Measurements from ENCODE around the gene DOCK10.
"Not testable (repeated sequence)": the region's sequence is repeated elsewhere in the genome, so short reads cannot be mapped to it uniquely, and the experiment has no call there.

Gene DOCK10

DNA sequence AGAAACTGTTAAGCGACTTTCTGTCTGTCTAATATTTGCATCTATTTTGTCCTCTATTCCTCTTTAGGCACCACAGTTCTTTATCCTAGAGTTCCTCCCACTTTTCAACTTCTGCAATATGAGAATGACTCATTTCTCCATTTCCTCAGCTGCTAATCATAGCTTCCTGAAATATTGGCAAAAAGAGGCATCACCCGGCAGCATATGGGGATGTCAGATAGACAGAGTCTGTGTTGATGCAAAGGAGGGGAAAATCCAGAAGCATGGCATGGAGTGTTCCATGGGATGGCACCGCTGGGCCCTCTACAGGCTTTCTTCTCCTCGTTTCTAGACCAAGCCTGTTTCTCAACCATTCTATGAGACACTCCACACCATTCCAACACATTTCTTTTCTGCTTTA is 93.4 kb downstream of the DOCK10 start:
- peaks cover 16 to 22% of the 10 kb centered on the region in 2 donors for H3K9me3 Mint-ChIP-seq
- peaks cover 58 to 74% of the 10 kb centered on the region in 2 donors for H3K36me3 Mint-ChIP-seq
- peak overlapping the region; percentile 29 to 46 for H3K4me3 Mint-ChIP-seq
- DNase-seq (no peak), ATAC-seq (replicated peaks) (peak; percentile 3 to 7)
- H3K4me1 Mint-ChIP-seq = peaks cover 64 to 89% of the 10 kb centered on the region in 2 donors
- H3K27ac Mint-ChIP-seq = peak overlapping the region; percentile 82
- no peaks in the 10 kb centered on the region for H3K27me3 Mint-ChIP-seq

DNA sequence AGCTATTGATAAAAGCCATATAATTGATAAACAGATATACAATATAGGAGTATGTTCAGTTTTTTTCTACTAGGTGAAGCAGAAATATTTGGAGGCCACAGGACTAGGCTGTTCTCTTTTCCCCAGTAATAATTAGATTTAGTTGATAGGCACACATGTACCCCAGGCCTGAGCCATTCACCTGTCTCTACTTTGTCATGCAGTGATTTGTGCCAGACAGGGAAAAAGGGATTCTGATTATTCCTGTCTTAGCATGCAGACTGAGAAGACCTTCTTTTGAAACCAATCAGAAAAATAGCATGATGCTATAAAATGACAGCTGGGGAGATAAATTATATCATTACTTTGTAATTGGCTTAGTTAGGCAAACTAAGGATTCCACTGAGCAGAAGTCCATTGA is 94.3 kb downstream of the DOCK10 start:
- no peak for DNase-seq
- Mint-ChIP-seq H3K4me1 (peaks cover 58 to 87% of the 10 kb centered on the region in 2 donors), H3K36me3 (peaks cover 49 to 67% of the 10 kb centered on the region in 2 donors), H3K9me3 (peaks cover 9 to 14% of the 10 kb centered on the region in 2 donors), H3K27ac (no peak overlapping the region), H3K4me3 (no peak overlapping the region), H3K27me3 (no peaks in the 10 kb centered on the region)
- no peak for ATAC-seq (replicated peaks)

GRCh38 chr2:224947566-224947965 is 94.7 kb downstream of the DOCK10 start:
- H3K27ac Mint-ChIP-seq = peak overlapping the region; percentile 73
- H3K9me3 Mint-ChIP-seq = peaks cover 9 to 13% of the 10 kb centered on the region in 2 donors
- DNase-seq (no peak), ATAC-seq (replicated peaks) (no peak)
- H3K27me3 Mint-ChIP-seq = no peaks in the 10 kb centered on the region
- H3K36me3 Mint-ChIP-seq = peaks cover 48 to 67% of the 10 kb centered on the region in 2 donors
- H3K4me1 Mint-ChIP-seq = peaks cover 57 to 83% of the 10 kb centered on the region in 2 donors
- H3K4me3 Mint-ChIP-seq = peak overlapping the region; percentile 25 to 27

- Mint-ChIP-seq H3K4me1 (peaks cover 59 to 84% of the 10 kb centered on the region in 2 donors), H3K9me3 (peaks cover 6 to 8% of the 10 kb centered on the region in 2 donors), H3K36me3 (peaks cover 49 to 67% of the 10 kb centered on the region in 2 donors), H3K4me3 (peak overlapping the region; percentile 88 to 89), H3K27ac (peak overlapping the region; percentile 94), H3K27me3 (no peaks in the 10 kb centered on the region)
- DNase-seq (no peak), ATAC-seq (replicated peaks) (peak; percentile 59 to 67)
Observed at GRCh38 chr2:224946895-224947294, 95.4 kb downstream of the DOCK10 start.

- Mint-ChIP-seq H3K27me3 (no peaks in the 10 kb centered on the region), H3K4me1 (peaks cover 60 to 87% of the 10 kb centered on the region in 2 donors), H3K36me3 (peaks cover 49 to 66% of the 10 kb centered on the region in 2 donors), H3K4me3 (peak overlapping the region; percentile 83), H3K27ac (peak overlapping the region; percentile 93), H3K9me3 (no peaks in the 10 kb centered on the region)
- peak in 1 of 2 donors; percentile 23 for ATAC-seq (replicated peaks)
- DNase-seq = no peak
Observed at GRCh38 chr2:224944707-224945547, 97.3 kb downstream of the DOCK10 start.

- not testable (repeated sequence) for H3K27me3 Mint-ChIP-seq, DNase-seq, H3K9me3 Mint-ChIP-seq
- H3K4me3 Mint-ChIP-seq = peak overlapping the region; percentile 32 to 83
- H3K4me1 Mint-ChIP-seq = peaks cover 56 to 84% of the 10 kb centered on the region in 2 donors
- peak overlapping the region; percentile 93 for H3K27ac Mint-ChIP-seq
- peaks cover 39 to 55% of the 10 kb centered on the region in 2 donors for H3K36me3 Mint-ChIP-seq
- peak in 1 of 2 donors; percentile 31 for ATAC-seq (replicated peaks)
Observed at GRCh38 chr2:224943601-224944041, 98.6 kb downstream of the DOCK10 start.

GRCh38 chr2:224941960-224942359 is 100.3 kb downstream of the DOCK10 start:
- Mint-ChIP-seq H3K9me3 (no peaks in the 10 kb centered on the region), H3K27me3 (no peaks in the 10 kb centered on the region), H3K4me1 (peaks cover 54 to 84% of the 10 kb centered on the region in 2 donors), H3K27ac (peak overlapping the region; percentile 77), H3K4me3 (peak overlapping the region; percentile 14 to 63), H3K36me3 (peaks cover 34 to 45% of the 10 kb centered on the region in 2 donors)
- DNase-seq = no peak
- no peak for ATAC-seq (replicated peaks)

DNA sequence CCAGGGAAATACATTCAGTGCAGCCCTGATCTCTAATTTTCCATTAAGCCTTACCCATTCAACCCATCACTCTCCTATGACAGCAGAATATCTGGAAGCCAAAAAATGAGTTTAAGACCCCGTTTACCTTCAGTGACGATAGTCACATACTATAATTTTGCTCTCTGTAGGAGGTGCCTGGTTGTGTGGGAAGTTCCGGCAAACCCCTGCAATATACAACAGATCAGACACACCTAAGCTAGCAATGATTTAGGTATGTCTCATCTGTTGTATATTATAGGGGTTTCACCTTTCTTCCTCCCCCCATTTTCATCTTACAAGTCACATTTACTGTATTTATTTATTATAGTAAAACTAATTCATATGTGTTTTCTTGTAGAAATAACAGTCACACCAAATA is 101.7 kb downstream of the DOCK10 start:
- Mint-ChIP-seq H3K27ac (peak overlapping the region; percentile 0), H3K4me3 (peak overlapping the region in 1 of 2 donors; percentile 8), H3K4me1 (peaks cover 53 to 84% of the 10 kb centered on the region in 2 donors), H3K36me3 (peaks cover 29 to 42% of the 10 kb centered on the region in 2 donors), H3K9me3 (no peaks in the 10 kb centered on the region), H3K27me3 (no peaks in the 10 kb centered on the region)
- ATAC-seq (replicated peaks) (no peak), DNase-seq (no peak)

GRCh38 chr2:224938651-224939182 is 103.6 kb downstream of the DOCK10 start:
- H3K27me3 Mint-ChIP-seq = no peaks in the 10 kb centered on the region
- DNase-seq (peak; percentile 42), ATAC-seq (replicated peaks) (peak; percentile 67)
- no peaks in the 10 kb centered on the region for H3K9me3 Mint-ChIP-seq
- H3K27ac Mint-ChIP-seq = peak overlapping the region; percentile 86
- peak overlapping the region; percentile 62 to 69 for H3K4me3 Mint-ChIP-seq
- H3K4me1 Mint-ChIP-seq = peaks cover 44 to 76% of the 10 kb centered on the region in 2 donors
- peaks cover 24 to 38% of the 10 kb centered on the region in 2 donors for H3K36me3 Mint-ChIP-seq

DNA sequence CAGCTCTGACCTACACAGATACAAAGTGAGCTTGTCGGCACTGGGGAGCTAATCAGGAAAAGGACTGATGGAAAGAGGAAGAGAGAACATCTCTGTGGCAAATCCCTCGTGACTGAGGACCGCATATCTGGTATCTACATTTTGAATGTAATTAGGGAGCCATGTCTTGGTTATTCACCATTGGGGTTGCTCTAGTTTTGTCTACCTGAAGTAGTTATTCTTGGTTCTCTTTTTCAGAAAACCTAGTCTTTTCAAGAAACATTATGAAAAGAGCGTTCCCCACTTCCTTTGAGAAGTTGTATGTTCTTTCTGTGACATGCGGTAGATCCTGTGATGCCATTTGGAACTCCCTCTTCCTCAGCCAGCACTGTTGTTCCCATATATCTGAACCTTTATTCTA is 104.4 kb downstream of the DOCK10 start:
- Mint-ChIP-seq H3K36me3 (peaks cover 28 to 43% of the 10 kb centered on the region in 2 donors), H3K27ac (peak overlapping the region; percentile 86), H3K27me3 (no peaks in the 10 kb centered on the region), H3K4me3 (peak overlapping the region; percentile 69 to 73), H3K4me1 (peaks cover 48 to 78% of the 10 kb centered on the region in 2 donors), H3K9me3 (no peaks in the 10 kb centered on the region)
- DNase-seq = peak; percentile 68
- ATAC-seq (replicated peaks) = peak; percentile 87 to 89

DNA sequence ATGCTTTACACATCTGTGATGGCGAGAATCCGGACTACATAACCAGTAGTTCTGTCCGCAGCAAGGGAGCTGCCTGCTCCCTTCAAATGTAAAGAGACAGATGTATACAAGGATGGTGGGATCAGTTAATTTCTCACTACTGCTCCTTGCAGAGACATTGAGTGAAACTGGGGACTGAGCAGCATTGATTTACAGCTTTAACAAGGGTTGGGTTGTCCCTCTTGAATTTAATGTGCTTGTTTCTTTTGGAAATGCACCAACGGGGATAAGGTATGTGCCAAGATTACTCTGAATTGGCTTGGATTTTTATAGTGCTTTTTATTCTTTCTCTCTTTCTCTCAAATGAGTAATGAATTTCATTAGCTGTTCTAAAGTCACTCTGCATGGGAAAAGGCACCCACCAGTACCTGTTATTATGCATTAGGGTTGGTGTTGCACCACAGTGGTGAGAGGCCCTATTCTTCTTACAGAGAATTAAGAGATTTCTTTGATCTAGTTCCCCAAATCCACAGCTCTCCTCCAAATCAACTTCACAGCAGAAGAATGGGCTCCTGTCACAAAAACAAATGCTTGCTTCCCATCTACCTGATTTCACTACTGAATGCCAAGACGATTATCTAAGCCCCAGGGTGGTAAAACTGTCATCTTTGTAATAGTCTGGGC is 107.6 kb downstream of the DOCK10 start:
- Mint-ChIP-seq H3K27me3 (no peaks in the 10 kb centered on the region), H3K4me3 (no peak overlapping the region), H3K9me3 (no peaks in the 10 kb centered on the region), H3K27ac (peak overlapping the region; percentile 60), H3K36me3 (peaks cover 25 to 53% of the 10 kb centered on the region in 2 donors), H3K4me1 (peaks cover 47 to 83% of the 10 kb centered on the region in 2 donors)
- no peak for DNase-seq
- ATAC-seq (replicated peaks) = no peak

- H3K27me3 Mint-ChIP-seq = no peaks in the 10 kb centered on the region
- no peak for ATAC-seq (replicated peaks)
- no peak overlapping the region for H3K4me3 Mint-ChIP-seq
- DNase-seq = no peak
- peak overlapping the region; percentile 39 for H3K27ac Mint-ChIP-seq
- H3K4me1 Mint-ChIP-seq = peaks cover 52 to 85% of the 10 kb centered on the region in 2 donors
- peaks cover 37 to 65% of the 10 kb centered on the region in 2 donors for H3K36me3 Mint-ChIP-seq
- no peaks in the 10 kb centered on the region for H3K9me3 Mint-ChIP-seq
Observed at GRCh38 chr2:224933431-224933830, 108.8 kb downstream of the DOCK10 start.

GRCh38 chr2:224932522-224932921 is 109.7 kb downstream of the DOCK10 start:
- DNase-seq = no peak
- no peak for ATAC-seq (replicated peaks)
- Mint-ChIP-seq H3K36me3 (peaks cover 45 to 73% of the 10 kb centered on the region in 2 donors), H3K4me1 (peaks cover 55 to 84% of the 10 kb centered on the region in 2 donors), H3K27ac (no peak overlapping the region), H3K9me3 (no peaks in the 10 kb centered on the region), H3K27me3 (no peaks in the 10 kb centered on the region), H3K4me3 (no peak overlapping the region)

- Mint-ChIP-seq H3K4me3 (peak overlapping the region in 1 of 2 donors; percentile 4), H3K27ac (peak overlapping the region; percentile 59), H3K9me3 (no peaks in the 10 kb centered on the region), H3K4me1 (peaks cover 55 to 84% of the 10 kb centered on the region in 2 donors), H3K27me3 (no peaks in the 10 kb centered on the region), H3K36me3 (peaks cover 48 to 77% of the 10 kb centered on the region in 2 donors)
- ATAC-seq (replicated peaks) = no peak
- DNase-seq = no peak
Observed at GRCh38 chr2:224931956-224932355, 110.3 kb downstream of the DOCK10 start.

Measured in stimulated activated naive B cell treated with anti-CD40 and anti-IgM and Interleukin-4, amounts not matched to agents 10 μg/mL and 1 μg/mL and 100 μg/mL, for 72 hours (primary cell).